Gastrocnemius medialis (tissue), 4 donors: ENCODE results near the gene TMUB1. TPM values are rescaled to one million over a fixed set of nuclear protein-coding genes. Genes with fewer than 3 reads are reported as not detected.

ENCODE experiments used
- ATAC-seq, 2 donors: fragments of 150-250 bp; one replicate each; pipeline ENCODE4 v1.9.1; 2016
- DNase-seq, 2 donors: peaks; one replicate each; pipeline ENCODE4 v3.0.0-alpha.2; 2019
- H3K27ac ChIP-seq, 4 donors: fragments of 200-600 bp; sonication (generic); 1 replicate in 1 of 4; 2 replicates in 3 of 4; pipeline ENCODE4 v1.5.1; 2016 to 2018; ENCODE audit warnings: mild to moderate bottlenecking in 2 of 4, moderate library complexity in 1 of 4
- H3K27me3 ChIP-seq, 3 donors: fragments of 200-600 bp; sonication (generic) in 2 of 3; 1 replicate in 1 of 3; 2 replicates in 2 of 3; pipeline versions ENCODE4 v1.5.1 to v1.6.0; 2016 to 2019; ENCODE audit warnings: mild to moderate bottlenecking in 1 of 3, moderate library complexity in 1 of 3
- H3K36me3 ChIP-seq, 2 donors: fragments of 200-600 bp; sonication (generic) in 1 of 2; one replicate each; pipeline ENCODE4 v1.5.1; 2017 to 2018
- H3K4me1 ChIP-seq, 2 donors: fragments of 200-600 bp; sonication (generic) in 1 of 2; one replicate each; pipeline ENCODE4 v1.5.1; 2016 to 2017; ENCODE audit warnings: mild to moderate bottlenecking in 2 of 2
- H3K4me3 ChIP-seq, 4 donors: fragments of 200-600 bp; sonication (generic) in 3 of 4; 1 replicate in 1 of 4; 2 replicates in 3 of 4; pipeline ENCODE4 v1.5.1; 2016 to 2019; ENCODE audit warnings: mild to moderate bottlenecking in 2 of 4
- H3K9me3 ChIP-seq, 3 donors: fragments of 200-600 bp; sonication (generic) in 2 of 3; 1 replicate in 1 of 3; 2 replicates in 2 of 3; pipeline ENCODE4 v1.5.1; 2016 to 2019
- CTCF ChIP-seq, 5 experiments: fragments of 450-650 bp in 3 of 5; fragments of 200-600 bp in 2 of 5; sonication (generic) in 2 of 5; IDR thresholded peaks in 4 of 5; conservative IDR thresholded peaks in 1 of 5; 1 replicate in 4 of 5; 2 replicates in 1 of 5; pipeline ENCODE4 v1.5.1; 2016 to 2019; ENCODE audit warnings: antibody characterized with exemption in 5 of 5, mild to moderate bottlenecking in 3 of 5, moderate library complexity in 3 of 5
- POLR2A ChIP-seq, 2 donors: fragments of 450-650 bp; IDR thresholded peaks; one replicate each; pipeline ENCODE4 v1.6.1; 2017; ENCODE audit warnings: antibody characterized with exemption in 2 of 2, mild to moderate bottlenecking in 2 of 2, moderate library complexity in 2 of 2
- in situ Hi-C, 4 donors: fragments of 200-750 bp; cut with MboI; loops; one replicate each; pipeline versions ENCODE4 v1.15.0 to v1.8.0; 2017; ENCODE audit warnings: low sequenced_read_pairs in 4 of 4
- intact Hi-C: fragments of 100-400 bp; cut with DNase I; formaldehyde crosslinking; loops from one replicate; pipeline ENCODE4 v1.15.1; 2023; ENCODE audit warnings: low total_unique reads
- total RNA-seq, 4 donors: library from RNA; depleted of rRNA; stranded (reverse); fragments of >200 nt; gene quantifications; one replicate each; pipeline versions ENCODE4 v1.1.0 to v1.2.3, GENCODE V29; 2016

Gene TMUB1
- total RNA-seq, 4 donors from 2014 or later = 55.5 to 137 (median 97.4) TPM

GRCh38 chr7:151059367-151060112 is 23.8 kb downstream of the TMUB1 start, which contains the start of gene SLC4A2:
Gene SLC4A2 (plus strand): TSS chr7:151059589. CDS start chr7:151061988, 2,399 bp downstream.
- TF ChIP-seq POLR2A (IDR thresholded peaks at IDR 0.05) = peak; percentile 64 to 69
- peak; percentile 24 to 66 (median 56) for TF ChIP-seq CTCF (IDR thresholded peaks at IDR 0.05 in 4 of 5, conservative IDR thresholded peaks at IDR 0.05 in 1 of 5)
- Histone ChIP-seq H3K4me1 (peaks cover 22 to 44% of the 10 kb centered on the region in 2 donors), H3K27me3 (no peaks in the 10 kb centered on the region), H3K4me3 (peak within 1 kb of the TSS; percentile 71 to 92 (median 86)), H3K9me3 (no peaks in the 10 kb centered on the region), H3K36me3 (peaks cover 0 to 6% of the 10 kb centered on the region in 2 donors), H3K27ac (peak within 1 kb of the TSS; percentile 93 to 99 (median 98))
- DNase-seq = peak; percentile 69 to 71
- intact Hi-C loops (loop anchor here (1.0 to 5.0 kb wide), 4 partner anchors 21 to 1698 kb away; partner anchors contain the start of genes ACTR3B, AGAP3 and FASTK), in situ Hi-C loops (no loop called here)
- peak; percentile 49 to 52 for ATAC-seq

DNA sequence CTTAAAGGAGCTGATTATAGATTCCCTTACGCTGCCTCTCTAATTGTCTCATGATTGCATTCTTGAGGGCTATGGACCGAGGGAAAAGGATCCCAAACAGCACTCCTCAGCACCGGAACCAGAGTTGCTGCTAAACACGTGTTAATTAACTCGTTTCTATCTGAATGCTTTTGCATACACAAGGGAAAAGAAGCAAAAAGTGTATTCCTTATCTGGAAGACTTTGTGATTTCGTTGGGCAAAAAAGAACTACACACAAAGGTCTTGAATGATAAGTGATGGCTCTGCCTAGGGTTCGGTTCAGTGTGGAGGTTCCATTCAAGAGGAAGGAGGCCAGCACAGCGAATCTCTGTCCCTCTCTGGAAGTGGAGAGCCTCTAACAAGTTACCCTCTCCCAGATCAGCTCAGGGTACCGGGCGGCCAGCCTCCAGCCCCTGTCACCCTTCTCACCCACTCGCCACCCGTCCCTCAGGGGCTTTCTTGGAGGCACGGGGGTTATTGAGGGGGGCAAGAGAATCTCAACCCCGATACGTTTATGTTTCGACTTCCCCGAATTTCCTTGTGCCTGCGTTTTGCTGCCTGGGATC is 24.4 kb downstream of the TMUB1 start:
- DNase-seq (no peak), ATAC-seq (peak; percentile 15 to 17)
- Histone ChIP-seq H3K36me3 (no peaks in the 10 kb centered on the region), H3K9me3 (no peaks in the 10 kb centered on the region), H3K4me1 (peaks cover 22 to 44% of the 10 kb centered on the region in 2 donors), H3K4me3 (peak overlapping the region; percentile 71 to 92 (median 86)), H3K27me3 (no peaks in the 10 kb centered on the region), H3K27ac (peak overlapping the region; percentile 93 to 99 (median 98))
- TF ChIP-seq CTCF (IDR thresholded peaks at IDR 0.05 in 4 of 5, conservative IDR thresholded peaks at IDR 0.05 in 1 of 5) (no peak), POLR2A (IDR thresholded peaks at IDR 0.05) (no peak)
- intact Hi-C loops (loop anchor here (1.0 to 5.0 kb wide), 4 partner anchors 21 to 1698 kb away; partner anchors contain the start of genes ABCB8, ACTR3B, AGAP3 and FASTK), in situ Hi-C loops (no loop called here)

GRCh38 chr7:151057989-151058780 is 25.1 kb downstream of the TMUB1 start:
- intact Hi-C loops = loop anchor here (1.0 to 5.0 kb wide), 2 partner anchors 30 to 1699 kb away; partner anchors contain the start of genes ABCB8 and ACTR3B
- in situ Hi-C loops = no loop called here

More at GRCh38 chr7:151057989-151058780, 25.1 kb downstream of the TMUB1 start:
- peak; percentile 100 for DNase-seq
- Histone ChIP-seq H3K4me1 (peaks cover 22 to 44% of the 10 kb centered on the region in 2 donors), H3K27me3 (no peaks in the 10 kb centered on the region), H3K36me3 (no peaks in the 10 kb centered on the region), H3K27ac (peak overlapping the region; percentile 93 to 99 (median 98)), H3K9me3 (no peaks in the 10 kb centered on the region), H3K4me3 (peak overlapping the region; percentile 71 to 92 (median 86))
- ATAC-seq = peak; percentile 85 to 87
- no peak for TF ChIP-seq CTCF (IDR thresholded peaks at IDR 0.05 in 4 of 5, conservative IDR thresholded peaks at IDR 0.05 in 1 of 5)
- peak; percentile 84 to 99 for TF ChIP-seq POLR2A (IDR thresholded peaks at IDR 0.05)
